NB4 (cell line): ENCODE results near the gene ZAP70.

Experiments
- DNase-seq: peaks from one replicate; pipeline ENCODE4 v3.0.0; 2010; ENCODE audit warnings: low read depth
- H3K4me3 ChIP-seq: one replicate; pipeline ENCODE4 v1.5.1; 2011; ENCODE audit warnings: mild to moderate bottlenecking, low read depth, low read length, moderate library complexity
- MYC ChIP-seq: IDR thresholded peaks from 2 replicates; pipeline ENCODE4 v1.6.1; 2011; ENCODE audit warnings: low read depth, low read length
- POLR2A ChIP-seq: IDR thresholded peaks from 2 replicates; pipeline ENCODE4 v1.6.1; 2011; ENCODE audit warnings: mild to moderate bottlenecking; ENCODE audit not compliant: insufficient read length; ENCODE audit errors: extremely low read depth
- TF ChIP-seq, protein P1 (sequence below): IDR thresholded peaks from one replicate; pipeline ENCODE4 v1.5.1; 2012; ENCODE audit warnings: low read depth, low read length
- TF ChIP-seq, protein P2 (sequence below): IDR thresholded peaks from 2 replicates; pipeline ENCODE4 v1.6.1; 2011; ENCODE audit warnings: low read depth, low read length

The ZAP70 gene

DNA sequence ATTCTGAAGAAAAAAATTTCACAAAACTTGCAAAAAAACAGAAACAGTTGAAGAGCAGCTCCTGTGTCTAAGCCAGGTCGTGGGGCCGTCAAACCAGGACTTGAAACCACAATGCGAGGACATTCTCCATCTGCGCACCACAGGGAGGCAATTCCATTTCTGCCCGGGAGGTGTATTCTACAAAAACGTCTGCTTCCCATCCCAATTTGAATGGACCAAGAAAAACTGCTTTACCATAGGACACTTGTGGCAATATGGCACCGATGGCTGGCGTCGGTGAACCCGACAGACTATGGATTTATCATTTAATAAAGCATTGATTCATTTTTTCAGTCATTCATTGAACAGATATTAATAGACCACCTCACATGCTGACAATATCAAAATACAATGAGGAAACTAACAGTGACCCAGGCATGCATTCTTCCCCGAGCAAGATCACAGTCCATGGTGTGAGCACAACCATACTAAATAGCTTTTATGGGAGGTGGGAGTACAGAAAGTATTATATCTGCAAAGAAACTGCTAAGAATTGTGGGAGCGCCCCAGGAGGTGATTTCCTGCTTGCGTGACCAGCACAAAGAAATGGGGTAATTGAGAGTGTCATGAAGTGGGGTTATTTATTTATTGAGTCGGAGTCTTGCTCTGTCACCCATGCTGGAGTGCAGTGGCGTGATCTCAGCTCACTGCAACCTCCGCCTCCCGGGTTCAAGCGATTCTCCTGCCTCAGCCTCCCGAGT lies 10.5 kb upstream of the ZAP70 start:
- no peak overlapping the region for H3K4me3 ChIP-seq
- no peak for DNase-seq
- TF ChIP-seq, protein P1, sequence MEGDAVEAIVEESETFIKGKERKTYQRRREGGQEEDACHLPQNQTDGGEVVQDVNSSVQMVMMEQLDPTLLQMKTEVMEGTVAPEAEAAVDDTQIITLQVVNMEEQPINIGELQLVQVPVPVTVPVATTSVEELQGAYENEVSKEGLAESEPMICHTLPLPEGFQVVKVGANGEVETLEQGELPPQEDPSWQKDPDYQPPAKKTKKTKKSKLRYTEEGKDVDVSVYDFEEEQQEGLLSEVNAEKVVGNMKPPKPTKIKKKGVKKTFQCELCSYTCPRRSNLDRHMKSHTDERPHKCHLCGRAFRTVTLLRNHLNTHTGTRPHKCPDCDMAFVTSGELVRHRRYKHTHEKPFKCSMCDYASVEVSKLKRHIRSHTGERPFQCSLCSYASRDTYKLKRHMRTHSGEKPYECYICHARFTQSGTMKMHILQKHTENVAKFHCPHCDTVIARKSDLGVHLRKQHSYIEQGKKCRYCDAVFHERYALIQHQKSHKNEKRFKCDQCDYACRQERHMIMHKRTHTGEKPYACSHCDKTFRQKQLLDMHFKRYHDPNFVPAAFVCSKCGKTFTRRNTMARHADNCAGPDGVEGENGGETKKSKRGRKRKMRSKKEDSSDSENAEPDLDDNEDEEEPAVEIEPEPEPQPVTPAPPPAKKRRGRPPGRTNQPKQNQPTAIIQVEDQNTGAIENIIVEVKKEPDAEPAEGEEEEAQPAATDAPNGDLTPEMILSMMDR: no peak
- no peak for TF ChIP-seq POLR2A
- TF ChIP-seq, protein P2, sequence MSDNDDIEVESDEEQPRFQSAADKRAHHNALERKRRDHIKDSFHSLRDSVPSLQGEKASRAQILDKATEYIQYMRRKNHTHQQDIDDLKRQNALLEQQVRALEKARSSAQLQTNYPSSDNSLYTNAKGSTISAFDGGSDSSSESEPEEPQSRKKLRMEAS: no peak
- no peak for TF ChIP-seq MYC

DNA sequence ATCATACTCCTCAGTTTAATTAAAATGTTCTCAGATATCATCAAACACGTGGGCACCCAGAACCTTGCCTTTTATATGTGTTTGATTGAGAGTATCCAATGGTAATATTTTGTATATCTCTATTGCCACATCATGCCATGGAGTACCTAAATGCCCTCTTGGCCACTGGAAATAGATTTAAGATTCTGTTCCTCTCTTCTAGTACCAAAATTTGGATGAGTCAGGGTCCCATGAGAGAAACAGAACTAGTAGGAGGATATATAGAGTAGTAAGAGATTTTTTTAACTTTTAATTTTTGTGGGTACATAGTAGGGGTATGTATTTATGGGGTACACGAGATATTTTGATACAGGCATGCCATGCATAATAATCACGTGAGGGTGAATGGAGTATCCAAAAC lies 9.6 kb upstream of the ZAP70 start:
- DNase-seq: peak; percentile 43
- TF ChIP-seq MYC: no peak
- no peak for TF ChIP-seq POLR2A
- TF ChIP-seq, protein P2: no peak
- TF ChIP-seq, protein P1: no peak
- no peak overlapping the region for H3K4me3 ChIP-seq

DNA sequence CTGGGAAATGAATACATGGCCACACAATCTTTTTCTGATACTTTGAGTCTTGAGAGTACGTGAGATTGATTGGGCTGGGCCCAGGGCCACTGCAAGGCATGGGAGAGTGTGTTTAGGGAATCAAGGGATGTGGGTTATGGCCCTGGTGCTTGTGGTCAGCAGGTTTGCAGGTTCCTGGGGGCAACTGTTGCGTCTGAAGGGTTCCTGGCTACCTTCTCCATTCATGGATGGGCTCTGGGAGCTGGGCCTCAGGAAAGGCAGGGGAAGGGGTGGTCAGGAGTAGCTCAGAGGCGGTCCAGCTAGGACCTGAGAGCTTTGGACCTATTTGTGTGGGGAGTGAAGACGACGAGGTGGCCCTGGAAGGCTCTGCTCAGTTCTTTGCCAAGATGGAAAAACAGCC lies 8.4 kb upstream of the ZAP70 start:
- H3K4me3 ChIP-seq: no peak overlapping the region
- no peak for DNase-seq
- TF ChIP-seq, protein P1: no peak
- TF ChIP-seq POLR2A (no peak), MYC (no peak)
- TF ChIP-seq, protein P2: no peak

DNA sequence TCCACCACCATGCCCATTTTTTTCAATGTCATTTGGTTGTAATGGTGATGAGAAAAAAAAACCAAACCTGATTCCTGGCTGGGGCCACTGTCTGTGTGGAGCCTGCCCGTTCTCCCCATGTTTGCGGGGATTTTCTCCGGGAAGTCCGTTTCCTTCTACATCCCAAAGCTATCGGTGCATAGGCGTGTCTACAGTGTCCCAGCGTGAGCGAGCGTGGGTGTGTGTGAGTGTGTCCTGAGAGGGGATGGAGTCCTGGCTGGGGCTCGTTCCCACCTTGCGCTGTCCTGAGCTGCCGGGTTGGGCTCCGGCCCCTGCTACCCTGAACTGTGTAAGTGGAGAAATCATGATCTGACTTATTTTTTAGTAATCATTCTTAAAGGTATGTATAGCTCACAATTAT lies 7.3 kb upstream of the ZAP70 start:
- DNase-seq: no peak
- H3K4me3 ChIP-seq: no peak overlapping the region
- TF ChIP-seq, protein P2: no peak
- TF ChIP-seq MYC (no peak), POLR2A (no peak)
- TF ChIP-seq, protein P1: no peak

DNA sequence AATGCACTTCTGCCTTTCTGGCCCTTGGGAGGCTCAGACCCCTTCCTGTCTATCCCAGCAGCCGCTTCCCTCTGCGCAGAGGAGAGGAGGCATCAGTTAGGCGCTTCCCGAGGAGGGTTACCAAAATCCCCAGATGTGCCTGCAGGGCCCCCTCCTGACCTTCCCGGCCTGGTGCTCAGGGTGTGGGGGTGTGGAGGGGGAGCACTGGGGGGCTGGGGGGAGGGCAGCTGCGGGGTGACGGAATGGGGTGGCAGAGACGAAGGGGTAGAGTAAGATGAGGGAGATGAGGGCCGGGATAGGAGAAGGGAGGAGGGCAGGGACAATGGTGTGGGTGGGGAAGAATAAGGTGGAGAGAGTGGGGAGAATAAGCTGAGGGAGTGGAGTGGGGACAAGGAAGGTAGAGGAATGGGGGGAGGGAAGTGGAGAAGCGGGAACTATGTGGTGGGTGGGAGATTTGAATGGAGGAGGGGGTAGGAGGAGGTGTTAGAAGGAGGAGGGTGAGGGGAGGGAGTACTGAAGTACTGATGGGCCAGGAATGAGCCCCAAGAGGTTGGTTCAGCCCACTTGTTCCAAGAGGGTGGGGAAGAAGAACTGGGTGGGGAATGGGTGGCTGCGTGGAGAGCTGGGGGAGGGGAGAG lies 6.5 kb upstream of the ZAP70 start:
- H3K4me3 ChIP-seq: no peak overlapping the region
- DNase-seq: no peak
- no peak for TF ChIP-seq MYC
- TF ChIP-seq POLR2A: no peak
- TF ChIP-seq, protein P2: no peak
- TF ChIP-seq, protein P1: no peak
